Skeletal muscle tissue (tissue), 4 donors: ENCODE results near the gene RASGRF1. TPM values are rescaled to one million over a fixed set of nuclear protein-coding genes. Genes with fewer than 3 reads are reported as not detected.
A peak's percentile ranks its signal among the peaks of the same experiment; 100 is the strongest.

Experiments
- H3K27ac ChIP-seq: one replicate; pipeline ENCODE4 v1.7.0; 2013; ENCODE audit warnings: mild to moderate bottlenecking, low read depth, low read length, inconsistent platforms
- H3K27me3 ChIP-seq, 3 donors: one replicate each; pipeline ENCODE4 v1.7.0; 2013; ENCODE audit warnings: low read length in 3 of 3; ENCODE audit not compliant: control insufficient read depth in 3 of 3, insufficient read depth in 3 of 3
- H3K36me3 ChIP-seq, 3 donors: one replicate each; pipeline ENCODE4 v1.7.0; 2013; ENCODE audit warnings: low read length in 3 of 3; ENCODE audit not compliant: control insufficient read depth in 3 of 3, insufficient read depth in 3 of 3
- H3K4me1 ChIP-seq, 3 donors: one replicate each; pipeline ENCODE4 v1.7.0; 2013; ENCODE audit warnings: low read length in 3 of 3, mild to moderate bottlenecking in 3 of 3; ENCODE audit not compliant: control insufficient read depth in 3 of 3, insufficient read depth in 3 of 3
- H3K4me3 ChIP-seq, 3 donors: one replicate each; pipeline ENCODE4 v1.7.0; 2013; ENCODE audit warnings: low read length in 3 of 3
- H3K9ac ChIP-seq, 3 donors: one replicate each; pipeline ENCODE4 v1.7.0; 2013; ENCODE audit warnings: low read length in 3 of 3, mild to moderate bottlenecking in 3 of 3, moderate library complexity in 2 of 3, low read depth in 1 of 3
- H3K9me3 ChIP-seq, 3 donors: one replicate each; pipeline ENCODE4 v1.7.0; 2013; ENCODE audit warnings: low read length in 3 of 3; ENCODE audit not compliant: control insufficient read depth in 3 of 3
- total RNA-seq: library from RNA; depleted of rRNA; stranded (reverse); fragments of >200 nt; gene quantifications from one replicate; pipeline ENCODE4 v1.2.3, GENCODE V29; 2014
- donor health status: Osteomylitis.

The RASGRF1 gene
- total RNA-seq, 1 donor from 2014 or later: not detected

DNA sequence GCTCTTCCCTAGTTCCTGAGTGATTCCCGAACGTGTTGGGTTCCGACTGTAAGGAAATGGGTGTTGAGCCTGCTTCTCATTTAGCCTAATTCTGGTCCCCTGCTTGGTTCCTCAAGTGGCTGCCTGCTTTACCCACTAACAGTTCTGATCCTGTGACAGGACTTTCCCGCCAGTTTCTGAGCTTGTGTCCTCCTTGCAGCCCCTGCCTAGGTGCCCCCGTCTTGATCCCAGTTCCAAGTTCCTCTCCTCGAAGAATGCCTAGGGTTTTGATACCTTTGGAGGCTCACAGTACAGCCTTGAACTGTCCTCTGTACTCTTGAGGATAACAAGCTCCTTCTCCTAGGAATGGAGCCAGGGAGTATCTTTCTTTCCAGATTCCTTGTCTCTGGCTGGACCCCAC, 12.0 kb upstream of the RASGRF1 start:
- Histone ChIP-seq H3K36me3 (no peaks in the 10 kb centered on the region), H3K9ac (no peak overlapping the region), H3K27me3 (peaks cover 32 to 46% (median 43%) of the 10 kb centered on the region in 3 donors), H3K9me3 (no peaks in the 10 kb centered on the region), H3K4me1 (no peaks in the 10 kb centered on the region), H3K4me3 (no peak overlapping the region), H3K27ac (no peak overlapping the region)

DNA sequence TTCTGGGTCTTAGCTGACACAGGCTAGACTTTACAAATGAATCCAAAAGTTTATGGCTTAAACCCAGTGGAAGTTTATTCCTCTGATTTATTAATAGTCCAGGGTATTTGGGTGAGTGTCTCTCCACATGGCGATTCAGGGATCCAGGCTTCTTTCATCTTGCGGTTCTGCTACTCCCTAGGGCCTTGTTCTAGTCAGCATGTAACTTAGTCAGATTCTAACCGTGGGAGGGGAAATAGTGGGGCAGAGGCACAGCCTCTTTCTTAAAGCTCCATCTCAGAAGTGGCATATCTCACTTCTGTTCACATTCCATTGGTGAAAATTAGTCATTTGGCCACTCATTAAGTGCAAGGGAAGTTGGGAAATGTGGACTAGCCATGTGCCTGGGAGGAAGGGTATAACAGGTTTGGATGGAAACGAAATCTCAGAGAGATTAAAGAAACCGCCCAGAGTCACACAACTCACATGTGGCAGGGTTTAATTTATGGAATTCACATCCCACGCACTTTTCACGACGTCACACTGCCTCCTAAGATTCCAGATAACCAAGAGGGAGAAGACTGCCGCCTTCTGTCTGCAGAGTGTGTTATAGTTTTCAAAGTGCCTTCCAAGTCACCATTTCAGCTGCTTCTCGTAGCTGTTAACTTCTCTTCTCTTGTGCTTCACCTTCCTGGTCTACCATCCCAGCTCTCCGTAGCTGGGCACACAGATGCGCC, 11.4 kb upstream of the RASGRF1 start:
- no peak overlapping the region for H3K9ac ChIP-seq
- peaks cover 29 to 44% (median 43%) of the 10 kb centered on the region in 3 donors for H3K27me3 ChIP-seq
- no peaks in the 10 kb centered on the region for H3K36me3 ChIP-seq

DNA sequence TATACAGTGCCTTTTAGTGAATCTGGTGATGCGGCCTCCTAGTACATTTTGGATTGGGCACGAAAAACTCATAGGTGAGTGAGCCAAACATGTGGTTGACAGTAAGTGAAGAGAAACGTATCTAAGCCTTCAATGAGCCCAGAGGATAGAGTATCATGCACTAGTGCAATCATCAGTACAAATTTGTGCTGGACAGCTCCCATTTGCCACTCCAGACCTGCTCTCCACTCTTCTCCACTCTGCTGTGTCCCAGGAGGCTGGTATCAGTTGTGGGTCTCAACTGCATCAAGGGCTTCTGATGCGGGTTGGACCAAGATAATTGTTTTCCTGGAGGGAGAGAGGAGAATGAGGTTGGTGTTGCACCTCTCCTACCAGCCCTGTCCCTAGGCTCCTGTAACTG, 9.1 kb upstream of the RASGRF1 start:
- no peak overlapping the region for H3K4me3 ChIP-seq
- H3K36me3 ChIP-seq: no peaks in the 10 kb centered on the region
- peaks cover 18 to 38% (median 36%) of the 10 kb centered on the region in 3 donors for H3K27me3 ChIP-seq
- no peaks in the 10 kb centered on the region for H3K9me3 ChIP-seq
- no peak overlapping the region for H3K9ac ChIP-seq
- no peak overlapping the region for H3K27ac ChIP-seq
- H3K4me1 ChIP-seq: no peaks in the 10 kb centered on the region

More for the DNA sequence above, 11.4 kb upstream of the RASGRF1 start:
- H3K4me3 ChIP-seq: no peak overlapping the region
- H3K9me3 ChIP-seq: no peaks in the 10 kb centered on the region
- H3K4me1 ChIP-seq: no peaks in the 10 kb centered on the region
- no peak overlapping the region for H3K27ac ChIP-seq

DNA sequence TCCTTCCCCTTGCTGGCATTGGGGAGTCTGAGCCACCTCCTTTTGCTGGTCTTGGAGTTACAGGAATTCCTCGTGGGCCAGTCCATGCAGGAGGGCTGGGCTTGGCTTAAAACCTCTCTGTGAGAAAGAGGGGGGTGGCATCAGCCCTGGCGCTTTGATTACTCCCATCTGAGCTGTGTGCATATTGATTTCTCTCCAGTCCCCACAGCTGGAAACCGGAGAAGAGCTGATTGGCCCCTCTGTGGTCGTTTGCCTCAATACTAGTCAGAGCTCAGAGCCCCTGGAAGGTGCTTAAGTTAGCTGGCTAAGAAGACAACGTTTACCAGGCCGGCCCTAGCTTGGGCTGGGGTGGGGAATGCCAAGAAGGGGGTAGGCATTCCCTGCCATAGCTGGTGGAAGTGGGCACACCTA, 4.0 kb upstream of the RASGRF1 start:
- Histone ChIP-seq H3K9ac (no peak overlapping the region), H3K27me3 (peaks cover 51 to 65% (median 56%) of the 10 kb centered on the region in 3 donors), H3K4me1 (peaks cover 7 to 18% (median 16%) of the 10 kb centered on the region in 3 donors), H3K4me3 (no peak overlapping the region), H3K36me3 (no peaks in the 10 kb centered on the region), H3K27ac (no peak overlapping the region), H3K9me3 (no peaks in the 10 kb centered on the region)

DNA sequence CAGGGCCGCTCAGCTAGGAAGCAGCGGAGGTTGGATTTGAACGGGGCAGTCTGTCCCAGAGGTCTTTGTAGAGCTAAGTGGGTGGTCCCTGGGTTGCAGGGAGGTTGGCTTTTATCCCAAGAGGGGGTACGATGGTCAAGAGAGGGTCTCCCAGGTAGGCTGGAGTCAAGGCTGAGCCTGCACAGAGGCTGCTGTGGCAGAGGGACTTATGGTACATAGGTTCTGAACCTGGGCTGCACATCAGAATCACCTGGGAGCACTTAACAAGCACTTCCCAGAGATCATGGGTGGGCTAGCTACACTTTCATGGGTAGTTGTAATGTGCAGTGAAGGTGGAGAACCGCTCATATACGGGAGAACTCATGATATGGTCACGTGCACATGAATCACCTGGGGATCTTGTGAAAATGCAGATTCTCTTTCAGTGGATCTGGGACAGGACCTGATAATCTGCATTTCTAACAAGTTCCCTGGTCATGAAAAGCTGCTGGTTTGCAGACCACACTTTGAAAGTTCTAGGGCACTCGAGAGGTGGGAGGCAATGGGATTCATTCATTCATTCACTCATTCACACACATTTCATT, 2.9 kb upstream of the RASGRF1 start:
- Histone ChIP-seq H3K4me1 (peaks cover 7 to 24% (median 16%) of the 10 kb centered on the region in 3 donors), H3K4me3 (no peak overlapping the region), H3K9ac (no peak overlapping the region), H3K27me3 (peaks cover 61 to 70% (median 65%) of the 10 kb centered on the region in 3 donors), H3K36me3 (no peaks in the 10 kb centered on the region), H3K27ac (no peak overlapping the region), H3K9me3 (no peaks in the 10 kb centered on the region)

DNA sequence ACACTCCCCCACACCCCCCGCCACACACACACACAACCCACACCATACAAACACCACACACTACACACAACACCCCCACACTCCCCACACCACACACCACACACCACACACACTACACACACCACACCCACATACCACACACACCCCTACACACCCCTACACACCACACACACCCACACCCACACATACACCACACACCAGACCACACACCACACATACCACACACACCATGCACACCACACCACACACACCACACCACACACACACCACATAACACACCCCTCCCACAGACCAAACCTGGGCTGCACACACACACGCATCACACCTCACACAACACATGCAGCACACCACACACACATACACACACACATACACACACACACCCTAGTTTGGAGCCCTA, 1.8 kb upstream of the RASGRF1 start:
- no peak overlapping the region for H3K4me3 ChIP-seq
- no peaks in the 10 kb centered on the region for H3K9me3 ChIP-seq
- no peak overlapping the region for H3K9ac ChIP-seq
- H3K36me3 ChIP-seq: no peaks in the 10 kb centered on the region
- H3K27me3 ChIP-seq: peaks cover 72 to 77% (median 73%) of the 10 kb centered on the region in 3 donors
- H3K27ac ChIP-seq: no peak overlapping the region
- peaks cover 7 to 24% (median 16%) of the 10 kb centered on the region in 3 donors for H3K4me1 ChIP-seq

DNA sequence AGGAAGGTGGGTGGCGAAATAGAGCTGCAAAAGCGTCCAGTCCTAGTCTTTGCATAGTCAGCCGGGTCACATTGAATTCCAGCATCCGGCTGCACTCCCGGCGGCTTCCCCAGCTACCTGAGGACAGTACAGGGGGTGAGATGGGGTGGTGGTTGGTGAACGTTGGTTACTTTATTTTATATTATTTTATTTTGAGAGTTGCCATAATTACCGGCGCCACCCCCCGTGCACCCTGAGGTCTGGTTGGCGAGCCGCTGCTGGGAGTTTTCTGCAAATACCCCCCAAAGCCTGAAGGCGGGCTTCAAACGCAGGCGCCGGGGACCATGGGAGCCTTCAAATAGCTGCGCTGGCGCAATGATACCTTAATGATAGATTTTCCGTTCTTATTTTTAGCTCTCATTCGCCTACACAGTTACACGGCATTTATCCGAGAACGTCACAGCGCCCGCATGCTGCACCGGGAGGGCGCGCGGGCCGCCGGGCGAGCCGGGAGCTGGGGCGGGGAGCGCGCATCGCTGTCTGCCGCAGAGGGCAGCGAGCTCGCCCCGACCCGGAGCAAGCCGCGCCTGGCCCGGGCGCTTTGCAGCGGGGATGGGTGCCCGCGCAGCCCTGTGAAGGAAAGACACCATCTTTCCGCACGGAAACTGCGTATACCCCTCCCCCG, 756 bp upstream of the RASGRF1 start:
- H3K4me1 ChIP-seq: peaks cover 7 to 24% (median 16%) of the 10 kb centered on the region in 3 donors
- no peaks in the 10 kb centered on the region for H3K9me3 ChIP-seq
- H3K9ac ChIP-seq: no peak overlapping the region
- peaks cover 82 to 84% (median 82%) of the 10 kb centered on the region in 3 donors for H3K27me3 ChIP-seq
- H3K4me3 ChIP-seq: peak overlapping the region in 1 of 3 donors; percentile 13
- H3K36me3 ChIP-seq: no peaks in the 10 kb centered on the region
- H3K27ac ChIP-seq: no peak overlapping the region

DNA sequence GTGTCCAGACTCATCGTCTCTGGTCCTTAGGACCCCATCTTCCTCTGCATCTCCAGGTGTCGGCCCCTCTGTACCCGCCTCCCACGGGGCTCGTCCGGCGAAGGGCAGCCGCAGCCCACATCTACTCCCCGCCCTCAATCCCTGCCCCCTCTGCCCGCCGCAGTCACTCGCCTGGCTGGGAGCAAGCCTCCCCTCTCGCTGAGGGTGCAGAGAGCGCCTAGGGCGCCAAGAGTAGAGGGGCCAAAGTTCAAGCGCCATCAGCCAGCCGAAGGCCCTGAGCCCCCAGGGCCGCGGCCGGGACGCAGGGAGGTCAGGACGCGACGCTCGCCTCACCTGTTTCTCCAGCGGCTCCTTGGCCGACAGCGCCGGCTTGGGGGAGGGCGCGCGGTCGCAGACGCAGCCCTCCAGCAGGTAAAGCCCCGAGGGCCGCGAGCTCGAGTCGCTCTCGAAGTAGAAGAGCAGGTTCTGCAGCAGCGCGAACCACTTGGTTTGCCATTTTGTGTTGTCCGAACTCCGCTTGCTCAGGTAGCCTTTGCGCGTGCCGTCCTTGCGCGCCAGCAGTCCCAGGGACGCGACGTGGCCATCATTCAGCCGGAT, 592 bp downstream of the RASGRF1 start:
- H3K36me3 ChIP-seq: no peaks in the 10 kb centered on the region
- H3K4me1 ChIP-seq: peaks cover 7 to 24% (median 16%) of the 10 kb centered on the region in 3 donors
- peaks cover 87 to 97% (median 94%) of the 10 kb centered on the region in 3 donors for H3K27me3 ChIP-seq
- no peaks in the 10 kb centered on the region for H3K9me3 ChIP-seq
- no peak overlapping the region for H3K27ac ChIP-seq
- H3K4me3 ChIP-seq: peak overlapping the region in 2 of 3 donors; percentile 29 to 43
- H3K9ac ChIP-seq: no peak overlapping the region

DNA sequence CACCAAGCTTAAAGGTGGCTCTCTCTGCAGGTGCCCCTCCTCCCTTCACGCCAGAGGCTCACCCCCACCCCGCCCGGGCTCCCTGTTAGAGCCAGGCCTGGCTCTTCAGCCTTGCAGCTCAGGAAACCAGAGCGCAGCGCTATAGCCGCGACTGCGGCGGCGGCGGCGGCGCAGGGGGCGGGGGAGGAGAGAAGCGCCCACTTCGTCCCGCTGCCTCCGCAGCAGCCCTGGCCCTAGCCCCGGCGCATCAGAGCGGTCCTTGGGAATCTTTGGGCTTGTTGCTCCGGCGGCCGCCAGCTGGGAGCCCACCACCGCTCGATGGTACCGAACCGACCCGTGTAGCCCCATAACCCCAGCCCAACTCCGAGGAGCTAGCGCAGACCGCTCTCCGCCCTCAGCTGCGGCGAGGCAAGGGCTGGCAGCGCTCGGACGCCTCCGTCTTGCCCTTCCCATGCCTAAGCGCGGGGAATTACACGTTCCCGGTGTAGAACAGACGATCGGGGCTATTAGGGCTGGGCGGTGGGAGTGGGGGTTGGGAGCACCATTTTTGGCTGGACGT, 1.2 kb downstream of the RASGRF1 start:
- Histone ChIP-seq H3K27me3 (peaks cover 82 to 97% (median 93%) of the 10 kb centered on the region in 3 donors), H3K27ac (no peak overlapping the region), H3K4me3 (no peak overlapping the region), H3K4me1 (peaks cover 7 to 24% (median 16%) of the 10 kb centered on the region in 3 donors), H3K36me3 (no peaks in the 10 kb centered on the region), H3K9me3 (no peaks in the 10 kb centered on the region), H3K9ac (no peak overlapping the region)
